Measurements from ENCODE around the gene ARHGAP15.

ARHGAP15 gene

DNA sequence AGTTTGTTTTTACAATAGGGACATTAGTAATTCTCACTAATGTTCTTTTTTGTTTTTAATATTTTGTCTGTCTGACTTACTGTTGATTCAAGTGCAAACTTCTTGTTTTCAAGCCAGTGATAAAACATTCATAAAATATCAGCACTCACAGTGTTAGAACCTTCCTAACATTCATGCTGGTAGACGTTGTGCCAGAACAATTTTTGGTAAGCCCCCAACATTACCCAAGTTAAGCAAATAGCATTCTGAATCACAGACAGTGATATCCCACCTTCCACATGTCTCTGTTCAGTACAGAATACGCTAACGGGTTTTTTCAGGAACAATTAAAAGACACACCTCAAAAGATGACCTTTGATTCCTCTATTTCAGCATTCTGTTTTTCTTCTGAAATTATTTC is 390.3 kb downstream of the ARHGAP15 start:
- H3K4me3 ChIP-seq (ENCODE audit: low read depth, low read length) = no peak overlapping the region
- TF ChIP-seq, protein P1, sequence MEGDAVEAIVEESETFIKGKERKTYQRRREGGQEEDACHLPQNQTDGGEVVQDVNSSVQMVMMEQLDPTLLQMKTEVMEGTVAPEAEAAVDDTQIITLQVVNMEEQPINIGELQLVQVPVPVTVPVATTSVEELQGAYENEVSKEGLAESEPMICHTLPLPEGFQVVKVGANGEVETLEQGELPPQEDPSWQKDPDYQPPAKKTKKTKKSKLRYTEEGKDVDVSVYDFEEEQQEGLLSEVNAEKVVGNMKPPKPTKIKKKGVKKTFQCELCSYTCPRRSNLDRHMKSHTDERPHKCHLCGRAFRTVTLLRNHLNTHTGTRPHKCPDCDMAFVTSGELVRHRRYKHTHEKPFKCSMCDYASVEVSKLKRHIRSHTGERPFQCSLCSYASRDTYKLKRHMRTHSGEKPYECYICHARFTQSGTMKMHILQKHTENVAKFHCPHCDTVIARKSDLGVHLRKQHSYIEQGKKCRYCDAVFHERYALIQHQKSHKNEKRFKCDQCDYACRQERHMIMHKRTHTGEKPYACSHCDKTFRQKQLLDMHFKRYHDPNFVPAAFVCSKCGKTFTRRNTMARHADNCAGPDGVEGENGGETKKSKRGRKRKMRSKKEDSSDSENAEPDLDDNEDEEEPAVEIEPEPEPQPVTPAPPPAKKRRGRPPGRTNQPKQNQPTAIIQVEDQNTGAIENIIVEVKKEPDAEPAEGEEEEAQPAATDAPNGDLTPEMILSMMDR (IDR thresholded peaks at IDR 0.05; ENCODE audit: borderline replicate concordance, insufficient read depth, low read depth, low read length) = no peak

DNA sequence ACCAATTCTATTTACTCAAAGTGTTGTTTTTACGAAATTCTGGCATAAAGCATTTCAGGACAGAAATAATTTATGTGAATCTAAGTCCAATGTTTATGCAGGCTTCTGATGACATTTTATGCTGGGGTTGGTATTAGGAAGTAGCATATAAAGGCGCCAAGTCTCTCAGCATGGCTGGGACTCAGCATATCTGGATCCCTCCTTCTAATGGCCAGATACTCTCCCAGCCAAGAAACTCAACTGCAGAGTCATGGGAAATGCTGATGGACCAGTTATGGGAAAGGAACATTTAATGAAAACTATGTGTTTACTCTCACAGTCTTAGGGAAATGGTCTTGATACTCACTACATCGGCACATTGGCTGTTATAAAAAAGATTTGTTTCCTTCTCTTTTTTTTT is 392.2 kb downstream of the ARHGAP15 start:
- H3K4me3 ChIP-seq (ENCODE audit: low read depth, low read length) = no peak overlapping the region
- TF ChIP-seq, protein P1 (IDR thresholded peaks at IDR 0.05; ENCODE audit: borderline replicate concordance, insufficient read depth, low read depth, low read length) = no peak

DNA sequence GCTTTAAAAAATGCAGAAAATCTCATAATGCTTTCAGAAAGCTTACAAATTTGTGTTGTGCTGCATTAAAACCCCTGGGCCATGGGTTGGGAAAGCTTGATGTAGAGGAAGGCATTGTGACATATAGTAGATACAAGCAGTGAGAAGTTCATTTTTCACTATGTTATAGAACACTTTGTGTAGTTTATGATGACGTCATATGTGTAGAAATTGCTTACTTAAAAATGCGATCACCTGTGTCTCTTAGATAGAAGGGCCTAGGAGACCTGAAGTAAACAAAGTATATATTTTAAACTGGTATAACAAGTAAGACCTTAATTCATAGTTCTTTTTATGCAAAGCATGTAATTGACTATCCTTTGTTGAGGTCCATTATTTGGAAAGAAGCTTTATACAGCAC is 393.5 kb downstream of the ARHGAP15 start:
- TF ChIP-seq, protein P1 (IDR thresholded peaks at IDR 0.05; ENCODE audit: borderline replicate concordance, insufficient read depth, low read depth, low read length) = no peak
- no peak overlapping the region for H3K4me3 ChIP-seq (ENCODE audit: low read depth, low read length)

DNA sequence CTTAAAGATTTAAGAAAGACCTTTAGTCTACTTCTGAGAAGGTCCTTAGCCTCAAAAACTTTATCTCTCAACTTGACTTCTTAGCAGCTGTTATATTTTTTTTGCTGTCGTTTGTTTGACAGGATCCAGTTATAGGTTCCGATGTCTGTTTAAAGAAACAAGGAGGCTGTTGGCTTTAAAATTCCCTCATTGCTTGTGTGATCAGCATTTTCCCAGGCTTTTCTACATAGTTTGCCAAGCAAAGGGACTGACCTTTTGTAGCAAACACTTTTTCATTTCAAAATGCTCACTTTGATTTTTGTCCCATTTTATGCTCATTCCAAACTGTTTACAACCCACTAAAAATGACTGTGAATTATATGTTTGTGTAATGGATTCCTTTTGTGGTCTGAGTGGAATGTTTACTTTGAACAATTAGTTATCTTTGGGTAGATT is 394.9 kb downstream of the ARHGAP15 start:
- H3K4me3 ChIP-seq (ENCODE audit: low read depth, low read length) = no peak overlapping the region
- TF ChIP-seq, protein P1 (IDR thresholded peaks at IDR 0.05; ENCODE audit: borderline replicate concordance, insufficient read depth, low read depth, low read length) = no peak

DNA sequence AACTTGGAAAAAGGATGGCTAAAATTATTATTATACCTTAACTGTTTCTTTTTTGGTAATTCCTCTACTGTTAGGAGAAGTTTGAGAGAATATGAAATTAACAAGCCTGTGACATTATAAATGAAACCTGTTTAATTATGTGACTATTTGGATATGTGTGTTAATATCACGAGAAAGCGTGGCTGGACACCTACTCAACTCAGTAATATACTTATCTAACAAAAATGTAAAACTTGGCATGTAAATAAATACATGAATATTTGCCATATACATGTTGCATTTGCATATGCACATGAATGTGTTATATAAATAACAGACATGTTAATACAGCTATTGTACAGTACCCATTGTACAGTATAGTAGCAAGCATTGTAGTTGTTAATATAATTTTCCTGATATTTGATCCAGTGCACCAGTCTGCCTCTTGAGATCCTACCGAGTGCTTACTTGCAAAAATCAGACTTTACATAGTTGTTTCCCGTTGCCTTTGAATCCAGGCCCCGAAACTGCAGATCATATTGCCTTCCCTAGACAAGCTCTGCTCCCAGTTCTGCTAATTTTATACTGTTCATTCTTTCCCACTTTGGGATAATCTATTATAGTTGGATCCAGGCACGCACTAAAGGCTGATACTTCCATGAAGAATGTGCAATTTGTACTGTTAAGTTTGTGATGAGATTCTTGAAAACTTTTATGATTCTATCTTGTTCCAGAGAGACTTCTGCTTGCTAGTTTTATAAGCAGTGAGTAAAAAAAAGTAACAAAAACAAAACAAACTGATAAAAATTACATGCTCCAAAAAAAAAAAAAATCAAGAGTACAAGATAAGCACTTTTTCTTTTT is 395.6 kb downstream of the ARHGAP15 start:
- TF ChIP-seq, protein P1 (IDR thresholded peaks at IDR 0.05; ENCODE audit: borderline replicate concordance, insufficient read depth, low read depth, low read length) = no peak
- H3K4me3 ChIP-seq (ENCODE audit: low read depth, low read length) = no peak overlapping the region

DNA sequence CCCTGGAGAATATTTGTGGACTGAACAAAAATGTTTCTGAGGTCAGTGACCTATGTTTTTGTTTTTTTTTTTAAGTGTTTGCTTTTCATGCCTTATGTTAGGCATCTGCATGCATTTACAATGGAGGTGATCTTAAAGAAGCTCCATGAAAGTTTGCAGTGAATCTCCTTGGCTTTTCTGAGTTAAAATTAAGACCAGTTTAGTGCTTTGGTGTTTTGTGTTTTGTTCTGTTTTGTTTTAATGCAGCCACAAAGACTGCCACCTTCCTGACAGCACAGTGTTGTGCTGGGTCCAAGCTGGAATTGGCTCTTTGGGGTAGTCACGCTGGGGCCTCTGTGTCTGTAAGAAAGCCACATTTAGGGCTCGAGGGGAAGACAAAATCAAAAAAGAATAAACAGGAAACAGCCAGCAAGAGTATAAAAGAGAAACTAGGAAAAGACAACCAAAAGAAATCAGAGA is 396.2 kb downstream of the ARHGAP15 start:
- TF ChIP-seq, protein P1 (IDR thresholded peaks at IDR 0.05; ENCODE audit: borderline replicate concordance, insufficient read depth, low read depth, low read length) = no peak
- H3K4me3 ChIP-seq (ENCODE audit: low read depth, low read length) = no peak overlapping the region

DNA sequence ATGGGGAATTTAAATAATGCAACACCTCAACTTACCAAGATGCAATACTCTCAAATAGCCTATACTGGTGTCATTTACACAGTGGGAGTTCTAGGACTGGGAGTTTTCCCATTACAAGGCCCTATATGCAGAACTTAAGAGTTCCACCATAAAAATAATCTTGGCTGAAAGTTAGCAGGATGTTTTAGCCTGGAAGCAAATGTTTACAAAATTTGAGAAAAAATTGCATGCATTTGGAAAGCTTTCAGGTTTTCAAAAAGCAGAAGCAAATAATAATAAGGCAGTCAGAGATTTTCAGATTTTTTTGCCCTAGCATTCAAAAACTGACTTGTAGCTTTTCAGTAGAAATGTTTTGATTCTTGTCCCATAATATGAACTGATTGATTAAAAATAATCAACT is 397.3 kb downstream of the ARHGAP15 start:
- H3K4me3 ChIP-seq (ENCODE audit: low read depth, low read length) = no peak overlapping the region
- TF ChIP-seq, protein P1 (IDR thresholded peaks at IDR 0.05; ENCODE audit: borderline replicate concordance, insufficient read depth, low read depth, low read length) = no peak

All from GM12875 (cell line).